Neural cell (in vitro differentiated cells): ENCODE results near the gene SERINC5. TPM values are rescaled to one million over a fixed set of nuclear protein-coding genes. Genes with fewer than 3 reads are reported as not detected.

Experiments used
- H2AFZ ChIP-seq: fragments of 200-600, 300-800 bp; sonication (generic), shearing (Covaris generic); 2 replicates; pipeline ENCODE4 v1.6.0; 2014; ENCODE audit warnings: low read depth, mild to moderate bottlenecking, antibody characterized with exemption, low read length, moderate library complexity
- H3F3A ChIP-seq: fragments of 200-600 bp; shearing (Covaris generic); 2 replicates; pipeline ENCODE4 v1.6.1; 2016; ENCODE audit warnings: mild to moderate bottlenecking, moderate library complexity, mixed read lengths, antibody characterized with exemption, low read length; ENCODE audit not compliant: insufficient read depth, poor library complexity, severe bottlenecking
- H3K27ac ChIP-seq: fragments of 200-600, 300-800 bp; sonication (generic), shearing (Covaris generic); 2 replicates; pipeline ENCODE4 v1.5.1; 2014; ENCODE audit warnings: mild to moderate bottlenecking, low read length, moderate library complexity
- H3K27me3 ChIP-seq: fragments of 300-800, 200-600 bp; sonication (generic), shearing (Covaris generic); 2 replicates; pipeline ENCODE4 v1.6.0; 2014; ENCODE audit warnings: mild to moderate bottlenecking, low read depth, low read length, moderate library complexity; ENCODE audit not compliant: insufficient read depth
- H3K36me3 ChIP-seq: fragments of 300-800, 200-600 bp; sonication (generic), shearing (Covaris generic); 2 replicates; pipeline ENCODE4 v1.5.1; 2014; ENCODE audit warnings: mild to moderate bottlenecking, antibody characterized with exemption, low read length, moderate library complexity; ENCODE audit not compliant: insufficient read depth
- H3K4me2 ChIP-seq: fragments of 300-800, 200-600 bp; sonication (generic), shearing (Covaris generic); 2 replicates; pipeline ENCODE4 v1.6.0; 2014; ENCODE audit warnings: mild to moderate bottlenecking, low read length
- H3K4me3 ChIP-seq: fragments of 300-800, 200-600 bp; sonication (generic), shearing (Covaris generic); 2 replicates; pipeline ENCODE4 v1.5.1; 2014; ENCODE audit warnings: mild to moderate bottlenecking, low read length, moderate library complexity
- H3K79me2 ChIP-seq: fragments of 200-600 bp; shearing (Covaris generic); replicated peaks from 2 replicates; pipeline ENCODE4 v1.6.0; 2014; ENCODE audit warnings: mild to moderate bottlenecking, low read length, moderate library complexity; ENCODE audit not compliant: insufficient read depth
- H3K9ac ChIP-seq: fragments of 300-800, 200-600 bp; sonication (generic), shearing (Covaris generic); 2 replicates; pipeline ENCODE4 v1.6.1; 2016; ENCODE audit warnings: mild to moderate bottlenecking, low read length, mixed read lengths
- H3K9me2 ChIP-seq: fragments of 200-600 bp; shearing (Covaris generic); 2 replicates; pipeline ENCODE4 v1.6.1; 2016; ENCODE audit warnings: mild to moderate bottlenecking, low read length, mixed read lengths; ENCODE audit not compliant: insufficient read depth
- H3K9me3 ChIP-seq: fragments of 200-600, 300-800 bp; sonication (generic), shearing (Covaris generic); 2 replicates; pipeline ENCODE4 v1.6.1; 2016; ENCODE audit warnings: mild to moderate bottlenecking, mixed run types, low read length, moderate library complexity, mixed read lengths
- H4K20me1 ChIP-seq: fragments of 200-600 bp; shearing (Covaris generic); 2 replicates; pipeline ENCODE4 v1.6.1; 2016; ENCODE audit warnings: mild to moderate bottlenecking, mixed run types; ENCODE audit not compliant: insufficient read depth
- EP300 ChIP-seq: fragments of 450-650 bp; conservative IDR thresholded peaks from 2 replicates; pipeline ENCODE4 v1.6.1; 2014; ENCODE audit warnings: antibody characterized with exemption, mild to moderate bottlenecking, moderate library complexity; ENCODE audit not compliant: poor library complexity, severe bottlenecking
- EZH2 ChIP-seq: fragments of 200-600, 300-800 bp; shearing (Covaris generic), sonication (generic); IDR thresholded peaks from 2 replicates; pipeline ENCODE4 v1.6.1; 2014; ENCODE audit warnings: antibody characterized with exemption, low read length, borderline replicate concordance, mild to moderate bottlenecking; ENCODE audit not compliant: insufficient read depth, poor library complexity, severe bottlenecking
- MXI1 ChIP-seq: fragments of 450-650 bp; conservative IDR thresholded peaks from 2 replicates; pipeline ENCODE4 v1.6.1; 2014; ENCODE audit warnings: antibody characterized with exemption, mild to moderate bottlenecking; ENCODE audit not compliant: poor library complexity, severe bottlenecking
- POLR2AphosphoS5 ChIP-seq: IDR thresholded peaks from 2 replicates; pipeline ENCODE4 v1.6.1; 2012
- RAD21 ChIP-seq: fragments of 450-650 bp; conservative IDR thresholded peaks from 2 replicates; pipeline ENCODE4 v1.6.1; 2014; ENCODE audit warnings: antibody characterized with exemption, mild to moderate bottlenecking, moderate library complexity
- SMC3 ChIP-seq: fragments of 450-650 bp; conservative IDR thresholded peaks from 2 replicates; pipeline ENCODE4 v1.6.1; 2014; ENCODE audit warnings: antibody characterized with exemption, mild to moderate bottlenecking, moderate library complexity; ENCODE audit not compliant: poor library complexity
- TAF1 ChIP-seq: IDR thresholded peaks from 2 replicates; pipeline ENCODE4 v1.6.1; 2012; ENCODE audit warnings: low read depth
- polyA plus RNA-seq: library from polyadenylated mRNA; depleted of rRNA; stranded (reverse); fragments of >200 nt; gene quantifications from 2 replicates; pipeline ENCODE4 v1.2.3, GENCODE V29; 2014
- TF ChIP-seq, protein P1 (sequence below): IDR thresholded peaks from 2 replicates; pipeline ENCODE4 v1.6.1; 2012; ENCODE audit warnings: borderline replicate concordance
- TF ChIP-seq, protein P2 (sequence below): fragments of 450-650 bp; IDR thresholded peaks from 2 replicates; pipeline ENCODE4 v1.5.1; 2014; ENCODE audit warnings: antibody characterized with exemption, mild to moderate bottlenecking, moderate library complexity; ENCODE audit not compliant: poor library complexity, severe bottlenecking

Gene SERINC5
- polyA plus RNA-seq, 1 donor from 2014 or later = 5.8 TPM

DNA sequence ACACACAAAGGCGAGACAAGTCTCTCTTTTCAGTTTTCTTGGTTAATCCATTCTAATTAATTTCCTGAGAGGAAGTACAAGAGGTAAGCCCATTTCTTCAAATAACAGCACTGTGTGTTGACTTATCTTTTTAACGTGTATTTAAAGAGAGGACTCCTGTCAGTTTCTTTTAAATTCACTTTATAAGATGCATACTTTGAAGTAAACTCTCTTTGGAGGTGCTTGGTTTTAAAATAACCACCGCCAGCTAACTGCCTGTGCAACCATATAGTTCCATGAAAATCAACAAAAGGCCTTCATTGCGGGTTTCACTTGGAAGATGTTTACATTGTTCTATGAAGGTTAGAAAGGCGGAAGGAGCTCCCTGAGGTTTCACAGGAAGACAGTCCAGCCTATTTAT, 13.1 kb upstream of the SERINC5 start:
- no peaks in the 10 kb centered on the region for H3K27me3 ChIP-seq
- no peak overlapping the region for H3K27ac ChIP-seq
- H3K36me3 ChIP-seq = no peaks in the 10 kb centered on the region
- no peaks in the 10 kb centered on the region for H3K9me2 ChIP-seq
- TF ChIP-seq MXI1 = no peak
- no peak for TF ChIP-seq EP300
- TF ChIP-seq RAD21 = no peak
- no peak for TF ChIP-seq SMC3
- TF ChIP-seq, protein P1, sequence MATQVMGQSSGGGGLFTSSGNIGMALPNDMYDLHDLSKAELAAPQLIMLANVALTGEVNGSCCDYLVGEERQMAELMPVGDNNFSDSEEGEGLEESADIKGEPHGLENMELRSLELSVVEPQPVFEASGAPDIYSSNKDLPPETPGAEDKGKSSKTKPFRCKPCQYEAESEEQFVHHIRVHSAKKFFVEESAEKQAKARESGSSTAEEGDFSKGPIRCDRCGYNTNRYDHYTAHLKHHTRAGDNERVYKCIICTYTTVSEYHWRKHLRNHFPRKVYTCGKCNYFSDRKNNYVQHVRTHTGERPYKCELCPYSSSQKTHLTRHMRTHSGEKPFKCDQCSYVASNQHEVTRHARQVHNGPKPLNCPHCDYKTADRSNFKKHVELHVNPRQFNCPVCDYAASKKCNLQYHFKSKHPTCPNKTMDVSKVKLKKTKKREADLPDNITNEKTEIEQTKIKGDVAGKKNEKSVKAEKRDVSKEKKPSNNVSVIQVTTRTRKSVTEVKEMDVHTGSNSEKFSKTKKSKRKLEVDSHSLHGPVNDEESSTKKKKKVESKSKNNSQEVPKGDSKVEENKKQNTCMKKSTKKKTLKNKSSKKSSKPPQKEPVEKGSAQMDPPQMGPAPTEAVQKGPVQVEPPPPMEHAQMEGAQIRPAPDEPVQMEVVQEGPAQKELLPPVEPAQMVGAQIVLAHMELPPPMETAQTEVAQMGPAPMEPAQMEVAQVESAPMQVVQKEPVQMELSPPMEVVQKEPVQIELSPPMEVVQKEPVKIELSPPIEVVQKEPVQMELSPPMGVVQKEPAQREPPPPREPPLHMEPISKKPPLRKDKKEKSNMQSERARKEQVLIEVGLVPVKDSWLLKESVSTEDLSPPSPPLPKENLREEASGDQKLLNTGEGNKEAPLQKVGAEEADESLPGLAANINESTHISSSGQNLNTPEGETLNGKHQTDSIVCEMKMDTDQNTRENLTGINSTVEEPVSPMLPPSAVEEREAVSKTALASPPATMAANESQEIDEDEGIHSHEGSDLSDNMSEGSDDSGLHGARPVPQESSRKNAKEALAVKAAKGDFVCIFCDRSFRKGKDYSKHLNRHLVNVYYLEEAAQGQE = no peak
- no peak for TF ChIP-seq POLR2AphosphoS5
- TF ChIP-seq TAF1 = no peak
- TF ChIP-seq EZH2 = no peak
- TF ChIP-seq, protein P2, sequence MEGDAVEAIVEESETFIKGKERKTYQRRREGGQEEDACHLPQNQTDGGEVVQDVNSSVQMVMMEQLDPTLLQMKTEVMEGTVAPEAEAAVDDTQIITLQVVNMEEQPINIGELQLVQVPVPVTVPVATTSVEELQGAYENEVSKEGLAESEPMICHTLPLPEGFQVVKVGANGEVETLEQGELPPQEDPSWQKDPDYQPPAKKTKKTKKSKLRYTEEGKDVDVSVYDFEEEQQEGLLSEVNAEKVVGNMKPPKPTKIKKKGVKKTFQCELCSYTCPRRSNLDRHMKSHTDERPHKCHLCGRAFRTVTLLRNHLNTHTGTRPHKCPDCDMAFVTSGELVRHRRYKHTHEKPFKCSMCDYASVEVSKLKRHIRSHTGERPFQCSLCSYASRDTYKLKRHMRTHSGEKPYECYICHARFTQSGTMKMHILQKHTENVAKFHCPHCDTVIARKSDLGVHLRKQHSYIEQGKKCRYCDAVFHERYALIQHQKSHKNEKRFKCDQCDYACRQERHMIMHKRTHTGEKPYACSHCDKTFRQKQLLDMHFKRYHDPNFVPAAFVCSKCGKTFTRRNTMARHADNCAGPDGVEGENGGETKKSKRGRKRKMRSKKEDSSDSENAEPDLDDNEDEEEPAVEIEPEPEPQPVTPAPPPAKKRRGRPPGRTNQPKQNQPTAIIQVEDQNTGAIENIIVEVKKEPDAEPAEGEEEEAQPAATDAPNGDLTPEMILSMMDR = no peak
- no peaks in the 10 kb centered on the region for H4K20me1 ChIP-seq
- H3K79me2 ChIP-seq = no peaks in the 10 kb centered on the region
- H3K4me2 ChIP-seq = no peak overlapping the region
- no peak overlapping the region for H3K9ac ChIP-seq
- no peaks in the 10 kb centered on the region for H3F3A ChIP-seq
- no peaks in the 10 kb centered on the region for H3K9me3 ChIP-seq
- no peak overlapping the region for H3K4me3 ChIP-seq
- H2AFZ ChIP-seq = no peak overlapping the region

DNA sequence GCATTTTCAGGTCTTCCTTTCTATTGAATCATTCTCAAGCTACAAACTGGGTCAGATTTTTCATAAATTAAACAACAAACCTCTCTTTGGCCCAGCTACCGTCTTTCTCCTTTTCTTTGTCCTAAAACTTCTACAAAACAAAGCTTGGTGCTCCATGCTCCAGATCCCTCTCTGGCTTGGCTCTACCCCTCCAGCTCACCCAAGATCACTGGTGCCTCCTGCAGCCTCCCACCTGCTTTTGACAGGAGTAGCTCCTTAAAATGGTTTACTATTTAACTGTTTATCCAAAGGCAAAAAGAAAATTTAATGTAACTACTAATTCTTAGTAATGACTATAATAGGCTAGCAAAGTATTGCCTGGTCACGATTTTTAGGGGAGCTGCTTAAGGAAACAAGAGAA, 10.7 kb upstream of the SERINC5 start:
- Histone ChIP-seq H3K9me3 (no peaks in the 10 kb centered on the region), H3K4me3 (no peak overlapping the region), H3K9me2 (no peaks in the 10 kb centered on the region), H4K20me1 (no peaks in the 10 kb centered on the region), H2AFZ (no peak overlapping the region), H3K4me2 (no peak overlapping the region), H3F3A (no peaks in the 10 kb centered on the region), H3K9ac (no peak overlapping the region), H3K27me3 (no peaks in the 10 kb centered on the region), H3K27ac (no peak overlapping the region), H3K36me3 (no peaks in the 10 kb centered on the region), H3K79me2 (no peaks in the 10 kb centered on the region)
- TF ChIP-seq EP300 (no peak), SMC3 (no peak), TAF1 (no peak), POLR2AphosphoS5 (no peak), RAD21 (no peak), MXI1 (no peak), EZH2 (no peak)
- TF ChIP-seq, protein P1 = no peak
- TF ChIP-seq, protein P2 = no peak
